GM19099 (cell line): Measurements from ENCODE around the gene PARVB.

Experiments
- POLR2A ChIP-seq: IDR thresholded peaks from 3 replicates; pipeline ENCODE4 v1.6.1; 2011; ENCODE audit warnings: low read depth; ENCODE audit not compliant: insufficient read length; ENCODE audit errors: extremely low read depth

The PARVB gene

GRCh38 chr22:44098021-44098739 lies 74.1 kb downstream of the PARVB start:
- TF ChIP-seq POLR2A, result no peak

- no peak for TF ChIP-seq POLR2A
Measured at GRCh38 chr22:44098966-44099530, 74.9 kb downstream of the PARVB start.

- no peak for TF ChIP-seq POLR2A
Measured at GRCh38 chr22:44099696-44100095, 75.6 kb downstream of the PARVB start.

- TF ChIP-seq POLR2A, result no peak
Measured at GRCh38 chr22:44100411-44100810, 76.3 kb downstream of the PARVB start.

GRCh38 chr22:44102121-44102520 lies 78.0 kb downstream of the PARVB start:
- no peak for TF ChIP-seq POLR2A

- TF ChIP-seq POLR2A, result no peak
Measured at GRCh38 chr22:44102856-44103255, 78.8 kb downstream of the PARVB start.

- TF ChIP-seq POLR2A, result no peak
Measured at GRCh38 chr22:44103735-44104480, 79.8 kb downstream of the PARVB start.

- no peak for TF ChIP-seq POLR2A
Measured at GRCh38 chr22:44107340-44107739, 83.2 kb downstream of the PARVB start.

- no peak for TF ChIP-seq POLR2A
Measured at GRCh38 chr22:44108076-44108475, 84.0 kb downstream of the PARVB start.

- no peak for TF ChIP-seq POLR2A
Measured at GRCh38 chr22:44108806-44109385, 84.8 kb downstream of the PARVB start.

GRCh38 chr22:44109416-44109815 lies 85.3 kb downstream of the PARVB start:
- TF ChIP-seq POLR2A, result no peak

GRCh38 chr22:44111562-44112155 lies 87.6 kb downstream of the PARVB start:
- no peak for TF ChIP-seq POLR2A

GRCh38 chr22:44112191-44112590 lies 88.1 kb downstream of the PARVB start:
- TF ChIP-seq POLR2A, result no peak

GRCh38 chr22:44116331-44116730 lies 92.2 kb downstream of the PARVB start:
- TF ChIP-seq POLR2A, result no peak
